Panc1 (cell line): ENCODE results near the gene KDM4B. TPM values are rescaled to one million over a fixed set of nuclear protein-coding genes. Genes with fewer than 3 reads are reported as not detected.

Experiments used
- ATAC-seq: fragments of 200-7000 bp; cut with Tn5 transposase; 2 replicates; pipeline ENCODE4 v1.9.1; 2020; ENCODE audit warnings: mild to moderate bottlenecking, moderate library complexity
- BruUV-seq: library from RNA; stranded (reverse); fragments of 400-500 nt; replicated peaks from 2 replicates; lab custom pipeline; 2021; lab: Mats Ljungman, UMichigan
- CTCF ChIA-PET: fragments of 300-600 bp; sonication (Branson Sonifier 250); formaldehyde crosslinking; loops from one replicate; lab custom pipeline; 2022; ENCODE audit warnings: antibody characterized with exemption; lab: Charles Lee
- POLR2A ChIA-PET: fragments of 300-600 bp; sonication (Branson Sonifier 250); formaldehyde crosslinking; loops from one replicate; lab custom pipeline; 2022; ENCODE audit warnings: antibody characterized with exemption; lab: Charles Lee
- DNase-seq: peaks from one replicate; pipeline ENCODE4 v3.0.0-alpha.2; 2010; ENCODE audit warnings: low read depth, low spot score
- H3K27ac ChIP-seq: 2 replicates; pipeline ENCODE4 v1.5.1; 2011; ENCODE audit warnings: mild to moderate bottlenecking, low read length, inconsistent platforms
- H3K27me3 ChIP-seq: fragments of 200-500 bp; sonication (Bioruptor generic); 2 replicates; pipeline ENCODE4 v1.6.0; 2014; ENCODE audit warnings: low read length, inconsistent platforms; ENCODE audit not compliant: control insufficient read depth, insufficient read depth
- H3K36me3 ChIP-seq: fragments of 200-500 bp; sonication (Bioruptor generic); 2 replicates; pipeline ENCODE4 v1.5.1; 2014; ENCODE audit warnings: inconsistent platforms, mild to moderate bottlenecking, low read length, moderate library complexity; ENCODE audit not compliant: control insufficient read depth, insufficient read depth
- H3K4me1 ChIP-seq: 2 replicates; pipeline ENCODE4 v1.5.1; 2011; ENCODE audit warnings: inconsistent platforms, mild to moderate bottlenecking, low read length, moderate library complexity; ENCODE audit not compliant: control insufficient read depth, insufficient read depth
- H3K4me3 ChIP-seq, 2 experiments: 2 replicates each; pipeline ENCODE4 v1.5.1; 2011 to 2012; ENCODE audit warnings: low read depth in 2 of 2, low read length in 2 of 2, mild to moderate bottlenecking in 2 of 2, inconsistent platforms in 1 of 2, moderate library complexity in 1 of 2
- H3K9me3 ChIP-seq: fragments of 200-500 bp; sonication (Bioruptor generic); 2 replicates; pipeline ENCODE4 v1.5.1; 2014; ENCODE audit warnings: low read depth, mild to moderate bottlenecking, inconsistent platforms, low read length, moderate library complexity; ENCODE audit not compliant: control insufficient read depth, insufficient read depth
- CTCF ChIP-seq: fragments of 450-650 bp; IDR thresholded peaks from 2 replicates; pipeline ENCODE4 v1.5.1; 2017; ENCODE audit warnings: mild to moderate bottlenecking
- POLR2AphosphoS5 ChIP-seq: IDR thresholded peaks from 2 replicates; pipeline ENCODE4 v1.6.1; 2012; ENCODE audit warnings: mild to moderate bottlenecking, low read depth, low read length, moderate library complexity
- REST ChIP-seq, 2 experiments: IDR thresholded peaks; 2 replicates each; pipeline ENCODE4 v1.6.1; 2011 to 2012; ENCODE audit warnings: low read depth in 2 of 2, control low read depth in 1 of 2, low read length in 1 of 2, mild to moderate bottlenecking in 1 of 2, moderate library complexity in 1 of 2; ENCODE audit not compliant: insufficient read depth in 1 of 2
- SIN3A ChIP-seq: IDR thresholded peaks from 2 replicates; pipeline ENCODE4 v1.6.1; 2012; ENCODE audit warnings: low read depth, mild to moderate bottlenecking, low read length, moderate library complexity, borderline replicate concordance; ENCODE audit not compliant: insufficient read depth
- TCF7L2 ChIP-seq: IDR thresholded peaks from 2 replicates; pipeline ENCODE4 v1.6.1; 2011; ENCODE audit warnings: mild to moderate bottlenecking, low read depth, low read length, inconsistent platforms
- in situ Hi-C: cut with HindIII; loops from 2 replicates; pipeline ENCODE4 v1.10.0; 2016; ENCODE audit warnings: low sequenced_read_pairs, low pct_unique_long_range_greater_than_20kb
- intact Hi-C: fragments of 100-400 bp; cut with micrococcal nuclease; formaldehyde crosslinking; loops from one replicate; pipeline ENCODE4 v1.10.0; 2022; ENCODE audit not compliant: unreplicated experiment
- total RNA-seq: library from RNA; stranded (reverse); gene quantifications from one replicate; pipeline ENCODE4 v1.2.1, GENCODE V29; 2021; ENCODE audit not compliant: unreplicated experiment

KDM4B gene
- total RNA-seq, 1 experiment from 2014 or later, result 18.4 TPM

DNA sequence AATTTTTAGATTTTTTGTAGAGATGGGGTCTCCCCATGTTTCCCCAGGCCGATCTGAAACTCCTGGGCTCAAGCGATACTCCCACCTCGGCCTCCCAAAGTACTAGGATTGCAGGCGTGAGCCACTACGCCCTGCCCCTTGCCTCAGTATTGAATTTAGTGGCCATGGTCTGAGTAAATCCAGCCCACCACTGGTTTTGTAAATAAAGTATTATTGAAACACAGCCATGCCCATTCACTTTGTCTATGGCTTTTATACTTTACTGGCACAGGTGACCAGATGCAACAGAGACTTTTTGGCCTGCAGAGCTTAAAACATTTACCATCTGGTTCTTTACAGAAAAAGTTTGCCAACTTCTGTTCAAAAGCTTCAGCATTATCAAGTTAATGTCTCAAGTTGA, 227.9 kb downstream of the KDM4B start:
- Histone ChIP-seq H3K27ac (no peak overlapping the region), H3K36me3 (no peaks in the 10 kb centered on the region), H3K4me1 (no peaks in the 10 kb centered on the region), H3K9me3 (no peaks in the 10 kb centered on the region), H3K4me3 (no peak overlapping the region), H3K27me3 (no peaks in the 10 kb centered on the region)
- no peak for TF ChIP-seq POLR2AphosphoS5
- TF ChIP-seq TCF7L2, result no peak
- TF ChIP-seq REST (IDR thresholded peaks at IDR 0.05; ENCODE audit: insufficient read depth in 1 of 2, low read depth in 2 of 2, low read length in 1 of 2), result no peak
- no peak for TF ChIP-seq CTCF
- no peak for TF ChIP-seq SIN3A
- no peak for DNase-seq
- intact Hi-C loops, result no loop called here
- in situ Hi-C loops, result no loop called here
- no peak for ATAC-seq
- ChIA-PET POLR2A (no interaction called here), CTCF (no interaction called here)
- BruUV-seq, result no TSS peak

GRCh38 chr19:5200844-5201243, 231.9 kb downstream of the KDM4B start:
- no TSS peak for BruUV-seq
- no peaks in the 10 kb centered on the region for H3K9me3 ChIP-seq
- no peak overlapping the region for H3K4me3 ChIP-seq
- no peak for DNase-seq
- ChIA-PET CTCF (no interaction called here), POLR2A (no interaction called here)
- H3K27ac ChIP-seq, result no peak overlapping the region
- no peak for TF ChIP-seq SIN3A
- TF ChIP-seq REST (IDR thresholded peaks at IDR 0.05; ENCODE audit: insufficient read depth in 1 of 2, low read depth in 2 of 2, low read length in 1 of 2), result no peak
- TF ChIP-seq POLR2AphosphoS5, result no peak
- no peak for TF ChIP-seq TCF7L2
- no peak for TF ChIP-seq CTCF
- in situ Hi-C loops, result no loop called here
- intact Hi-C loops, result no loop called here
- no peaks in the 10 kb centered on the region for H3K36me3 ChIP-seq
- H3K4me1 ChIP-seq, result no peaks in the 10 kb centered on the region
- no peaks in the 10 kb centered on the region for H3K27me3 ChIP-seq
- no peak for ATAC-seq
